GM10266 (cell line): Measurements from ENCODE around the gene GSK3A.

ENCODE experiments used
- DNase-seq: peaks from one replicate; pipeline ENCODE4 v3.0.0; 2012; ENCODE audit errors: extremely low spot score
- TF ChIP-seq, protein P1 (sequence below): IDR thresholded peaks from 2 replicates; pipeline ENCODE4 v1.5.1; 2012; ENCODE audit warnings: mild to moderate bottlenecking, low read depth; ENCODE audit not compliant: control insufficient read depth, insufficient read depth; ENCODE audit errors: missing control alignments

GSK3A gene

DNA sequence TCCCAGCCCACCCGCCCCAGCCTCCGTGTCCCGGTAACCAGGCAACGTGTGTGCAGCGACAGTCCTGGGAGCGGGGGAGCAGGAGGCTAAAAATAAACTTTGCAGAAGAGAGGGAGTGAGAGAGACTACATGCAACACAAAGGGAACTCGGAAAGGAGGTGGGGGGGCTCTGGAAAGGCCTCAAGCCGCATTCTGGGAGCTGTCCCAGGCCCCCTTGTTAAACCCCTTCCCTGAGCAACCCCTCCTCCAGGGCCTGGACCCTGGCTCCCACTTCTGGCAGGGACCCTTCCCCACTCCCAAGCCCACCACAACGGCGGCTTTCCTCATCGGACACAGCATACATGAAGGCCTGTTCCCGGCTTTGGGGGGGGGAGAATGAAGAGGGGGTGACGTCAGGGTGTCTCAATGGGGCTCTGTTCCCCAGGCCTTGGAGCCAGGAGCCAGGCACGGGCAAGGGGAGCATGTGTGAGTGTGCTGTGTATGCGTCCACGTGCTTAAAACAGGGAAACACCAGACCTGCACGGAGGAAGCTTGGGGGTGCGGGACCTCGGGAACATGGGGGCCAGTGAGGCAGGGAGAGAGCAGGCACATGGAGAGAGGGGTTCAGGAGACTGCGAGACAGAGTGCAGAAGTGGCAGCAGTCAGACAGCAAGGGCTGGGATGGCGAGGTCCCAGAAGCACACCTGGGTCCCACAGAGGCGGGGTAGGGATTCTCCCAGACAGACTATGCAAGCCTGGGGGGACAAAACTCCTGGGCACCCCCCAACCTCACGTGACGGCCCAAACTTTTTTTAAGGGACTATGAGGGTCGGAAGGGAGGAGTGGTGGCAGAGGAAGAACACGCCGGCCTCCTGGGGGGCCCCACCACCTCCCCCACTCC, 10.2 kb upstream of the GSK3A start:
- TF ChIP-seq, protein P1, sequence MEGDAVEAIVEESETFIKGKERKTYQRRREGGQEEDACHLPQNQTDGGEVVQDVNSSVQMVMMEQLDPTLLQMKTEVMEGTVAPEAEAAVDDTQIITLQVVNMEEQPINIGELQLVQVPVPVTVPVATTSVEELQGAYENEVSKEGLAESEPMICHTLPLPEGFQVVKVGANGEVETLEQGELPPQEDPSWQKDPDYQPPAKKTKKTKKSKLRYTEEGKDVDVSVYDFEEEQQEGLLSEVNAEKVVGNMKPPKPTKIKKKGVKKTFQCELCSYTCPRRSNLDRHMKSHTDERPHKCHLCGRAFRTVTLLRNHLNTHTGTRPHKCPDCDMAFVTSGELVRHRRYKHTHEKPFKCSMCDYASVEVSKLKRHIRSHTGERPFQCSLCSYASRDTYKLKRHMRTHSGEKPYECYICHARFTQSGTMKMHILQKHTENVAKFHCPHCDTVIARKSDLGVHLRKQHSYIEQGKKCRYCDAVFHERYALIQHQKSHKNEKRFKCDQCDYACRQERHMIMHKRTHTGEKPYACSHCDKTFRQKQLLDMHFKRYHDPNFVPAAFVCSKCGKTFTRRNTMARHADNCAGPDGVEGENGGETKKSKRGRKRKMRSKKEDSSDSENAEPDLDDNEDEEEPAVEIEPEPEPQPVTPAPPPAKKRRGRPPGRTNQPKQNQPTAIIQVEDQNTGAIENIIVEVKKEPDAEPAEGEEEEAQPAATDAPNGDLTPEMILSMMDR: no peak
- no peak for DNase-seq

DNA sequence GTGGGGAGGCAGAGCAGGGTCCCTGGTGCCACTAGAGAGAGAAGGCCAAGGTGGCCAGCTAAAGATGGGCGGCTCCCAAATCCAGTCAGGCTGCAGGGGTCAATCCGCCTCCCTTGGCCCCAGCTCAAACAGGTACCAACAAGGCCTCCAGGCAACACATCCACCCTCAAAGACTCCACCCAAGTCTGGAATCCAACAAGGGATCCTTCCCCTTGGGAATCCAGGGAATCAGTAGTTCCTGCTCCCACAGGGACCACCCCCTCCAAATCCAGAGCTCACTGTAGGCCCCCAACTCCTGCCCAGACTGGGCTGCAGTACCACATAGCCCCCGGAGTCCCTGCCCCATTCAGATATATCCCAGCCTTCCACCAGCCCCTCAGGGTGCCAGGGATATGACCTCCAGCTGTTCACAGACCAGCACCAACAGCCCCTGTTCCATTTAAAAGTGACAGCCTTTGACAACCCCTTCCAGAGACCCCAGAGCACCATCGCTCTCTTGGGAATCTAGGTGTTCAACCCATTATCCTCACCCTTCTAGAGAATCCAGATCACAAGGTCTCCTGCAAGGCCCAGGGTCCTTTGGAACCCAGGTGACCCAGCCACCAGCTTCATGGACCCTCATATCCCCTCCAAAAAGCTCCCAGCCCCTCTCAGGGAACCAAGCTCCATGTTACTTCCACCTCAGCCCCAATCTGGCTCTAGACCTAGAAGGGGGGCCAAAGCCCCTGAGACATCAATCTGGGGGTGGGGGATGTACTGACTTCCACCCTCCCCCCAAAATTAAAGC, 9.4 kb upstream of the GSK3A start:
- TF ChIP-seq, protein P1: no peak
- DNase-seq: no peak

DNA sequence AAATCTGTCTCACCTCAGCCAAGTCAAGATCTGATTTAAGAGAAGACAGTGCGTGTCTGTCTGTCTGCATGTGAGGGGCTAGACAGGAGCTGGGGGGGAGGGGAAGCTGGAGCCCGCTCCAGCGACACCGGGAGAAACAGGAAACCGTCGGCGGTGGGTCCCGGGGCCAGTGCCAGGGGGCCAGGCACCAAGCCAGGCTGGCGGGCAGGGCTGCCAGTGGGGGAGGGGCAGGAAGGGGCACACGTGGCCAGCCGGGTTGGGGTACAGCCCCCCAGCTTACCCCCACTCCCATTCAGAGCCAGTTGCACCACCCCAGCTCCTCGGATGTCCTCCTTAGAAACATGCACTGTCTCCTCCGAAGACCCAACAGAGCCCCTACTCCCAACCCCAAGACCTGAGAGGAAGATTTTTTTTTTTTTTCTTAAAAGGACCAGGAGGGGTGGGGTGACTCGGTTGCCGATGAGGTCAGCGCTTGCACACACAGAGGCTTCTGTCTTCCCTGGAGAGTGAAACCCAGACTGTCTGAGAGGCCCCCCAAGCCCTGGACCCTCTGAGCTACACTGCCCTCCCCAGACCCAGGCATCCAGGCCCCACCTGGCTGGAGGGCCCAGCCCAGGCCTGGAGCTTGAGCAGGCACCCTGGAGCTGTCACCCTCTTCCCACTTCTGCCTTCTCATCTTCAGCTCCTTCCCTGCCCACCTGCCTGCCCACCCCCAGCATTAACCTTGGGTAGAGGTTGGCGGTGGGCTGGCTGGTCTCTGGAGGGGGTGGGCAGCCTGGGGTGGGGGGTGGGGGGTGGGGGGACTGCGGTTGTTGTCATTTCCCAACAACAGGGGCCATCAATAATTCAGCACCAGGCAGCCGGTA, 8.5 kb upstream of the GSK3A start:
- TF ChIP-seq, protein P1: no peak
- DNase-seq: no peak

DNA sequence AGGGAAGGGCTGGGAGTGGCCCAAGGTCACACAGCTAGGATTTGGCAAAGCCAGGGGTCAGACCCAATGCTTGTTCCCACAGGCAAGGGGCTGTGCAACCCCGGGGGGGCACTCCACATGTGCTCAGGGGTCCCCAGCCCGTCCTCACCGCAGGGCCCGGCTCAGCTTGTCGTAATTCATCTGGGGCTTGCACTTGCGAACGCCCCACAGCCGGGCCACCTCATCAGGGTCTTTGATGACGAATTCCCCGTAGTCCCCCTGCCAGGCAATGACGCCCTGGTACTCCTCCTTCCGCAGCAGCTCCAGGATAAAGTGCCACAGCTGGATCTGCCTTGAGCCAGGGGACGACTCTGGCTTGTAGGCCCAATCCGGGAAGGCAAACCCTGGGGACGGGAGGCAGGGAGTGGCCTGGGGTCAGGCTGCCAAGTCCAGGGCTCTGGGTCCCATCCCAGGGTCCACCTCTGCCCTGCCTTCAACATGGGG, 7.8 kb upstream of the GSK3A start:
- TF ChIP-seq, protein P1: no peak
- DNase-seq: no peak

DNA sequence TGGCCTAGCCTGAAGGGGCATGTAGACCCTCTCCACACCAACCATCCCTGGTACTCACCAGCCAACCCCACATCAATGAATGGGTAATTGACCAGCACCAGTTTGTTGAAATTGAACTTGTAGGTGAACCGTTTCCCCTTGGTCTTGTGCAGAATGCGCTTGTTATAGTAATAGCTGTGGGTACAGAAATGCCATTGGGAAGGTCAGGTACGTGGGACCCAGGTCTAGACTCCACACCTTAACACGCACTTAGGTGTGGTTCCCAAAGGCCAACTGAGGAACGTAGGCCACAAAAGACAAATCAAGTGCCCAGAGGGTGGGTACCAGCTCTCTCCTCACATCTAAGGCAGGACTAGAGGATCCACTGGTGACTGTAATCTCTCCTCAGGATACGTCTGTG, 7.4 kb upstream of the GSK3A start:
- TF ChIP-seq, protein P1: no peak
- no peak for DNase-seq

- no peak for DNase-seq
- TF ChIP-seq, protein P1: no peak
Observed at GRCh38 chr19:42249149-42249750, 6.8 kb upstream of the GSK3A start.
